Uterus (tissue), 4 donors: Measurements from ENCODE around the gene OR2A5. TPM values are rescaled to one million over a fixed set of nuclear protein-coding genes. Genes with fewer than 3 reads are reported as not detected.
"Not testable (repeated sequence)": the region's sequence is repeated elsewhere in the genome, so short reads cannot be mapped to it uniquely, and the experiment has no call there.

Experiments
- DNase-seq, 2 donors: peaks; one replicate each; pipeline ENCODE4 v3.0.0-alpha.2; 2019 to 2020
- H3K27ac ChIP-seq, 2 donors: fragments of 200-600 bp; sonication (generic); 1 replicate in 1 of 2; 2 replicates in 1 of 2; pipeline ENCODE4 v1.5.1; 2016 to 2018
- H3K27me3 ChIP-seq, 2 donors: fragments of 200-600 bp; sonication (generic); one replicate each; pipeline ENCODE4 v1.5.1; 2018 to 2019; ENCODE audit warnings: control low read depth in 1 of 2
- H3K36me3 ChIP-seq, 2 donors: fragments of 200-600 bp; sonication (generic); one replicate each; pipeline ENCODE4 v1.5.1; 2019; ENCODE audit warnings: control low read depth in 1 of 2
- H3K4me1 ChIP-seq, 2 donors: fragments of 200-600 bp; sonication (generic); one replicate each; pipeline ENCODE4 v1.5.1; 2018 to 2019; ENCODE audit warnings: control low read depth in 1 of 2
- H3K4me3 ChIP-seq, 2 donors: fragments of 200-600 bp; sonication (generic); 1 replicate in 1 of 2; 2 replicates in 1 of 2; pipeline ENCODE4 v1.5.1; 2018 to 2019; ENCODE audit warnings: mild to moderate bottlenecking in 1 of 2
- H3K9me3 ChIP-seq, 2 donors: fragments of 200-600 bp; sonication (generic); one replicate each; pipeline ENCODE4 v1.5.1; 2019; ENCODE audit warnings: control low read depth in 1 of 2
- POLR2A ChIP-seq, 2 donors: fragments of 450-650 bp; IDR thresholded peaks; one replicate each; pipeline ENCODE4 v1.6.1; 2016; ENCODE audit warnings: antibody characterized with exemption in 2 of 2, mild to moderate bottlenecking in 1 of 2, moderate library complexity in 1 of 2
- intact Hi-C: fragments of 100-400 bp; cut with DNase I; formaldehyde crosslinking; loops from one replicate; pipeline ENCODE4 v1.15.1; 2023; ENCODE audit warnings: low total_unique reads
- total RNA-seq, 4 donors: library from RNA; depleted of rRNA in 3 of 4; stranded (reverse); fragments of >200 nt in 3 of 4; gene quantifications; one replicate each; pipeline versions ENCODE4 v1.1.0 to v1.2.4, GENCODE V29; 2014 to 2023
- TF ChIP-seq, protein P1 (sequence below), 4 experiments: fragments of 200-600 bp in 2 of 4; fragments of 450-650 bp in 2 of 4; sonication (generic) in 2 of 4; IDR thresholded peaks; one replicate each; pipeline ENCODE4 v1.5.1; 2016 to 2019; ENCODE audit warnings: antibody characterized with exemption in 4 of 4, mild to moderate bottlenecking in 2 of 4, moderate library complexity in 1 of 4
- donor health status: DM: yes; HTN: yes; CAD: no.

The OR2A5 gene
- total RNA-seq, 4 donors from 2014 or later = not detected

DNA sequence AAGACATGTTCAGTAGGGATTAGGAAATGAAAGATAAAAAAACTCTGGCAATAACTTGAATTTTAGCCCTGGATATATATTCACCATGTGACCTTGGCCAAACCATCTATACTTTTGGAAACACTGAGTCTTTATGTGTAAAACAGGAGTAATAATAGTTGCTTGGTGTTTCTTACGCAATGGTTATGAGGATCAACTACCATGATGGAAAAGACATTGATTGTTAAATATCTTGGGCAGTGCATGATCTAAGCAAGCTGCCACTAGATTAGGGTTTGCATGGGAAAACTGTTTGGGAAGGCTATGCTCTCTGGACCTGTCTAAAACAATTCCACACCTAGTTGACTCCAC, 42.1 kb upstream of the OR2A5 start:
- H3K4me1 ChIP-seq = no peaks in the 10 kb centered on the region
- H3K4me3 ChIP-seq = no peak overlapping the region
- H3K36me3 ChIP-seq = no peaks in the 10 kb centered on the region
- H3K27me3 ChIP-seq = no peaks in the 10 kb centered on the region
- H3K27ac ChIP-seq = no peak overlapping the region
- H3K9me3 ChIP-seq = no peaks in the 10 kb centered on the region
- intact Hi-C loops = no loop called here
- TF ChIP-seq POLR2A (IDR thresholded peaks at IDR 0.05) = no peak
- TF ChIP-seq, protein P1, sequence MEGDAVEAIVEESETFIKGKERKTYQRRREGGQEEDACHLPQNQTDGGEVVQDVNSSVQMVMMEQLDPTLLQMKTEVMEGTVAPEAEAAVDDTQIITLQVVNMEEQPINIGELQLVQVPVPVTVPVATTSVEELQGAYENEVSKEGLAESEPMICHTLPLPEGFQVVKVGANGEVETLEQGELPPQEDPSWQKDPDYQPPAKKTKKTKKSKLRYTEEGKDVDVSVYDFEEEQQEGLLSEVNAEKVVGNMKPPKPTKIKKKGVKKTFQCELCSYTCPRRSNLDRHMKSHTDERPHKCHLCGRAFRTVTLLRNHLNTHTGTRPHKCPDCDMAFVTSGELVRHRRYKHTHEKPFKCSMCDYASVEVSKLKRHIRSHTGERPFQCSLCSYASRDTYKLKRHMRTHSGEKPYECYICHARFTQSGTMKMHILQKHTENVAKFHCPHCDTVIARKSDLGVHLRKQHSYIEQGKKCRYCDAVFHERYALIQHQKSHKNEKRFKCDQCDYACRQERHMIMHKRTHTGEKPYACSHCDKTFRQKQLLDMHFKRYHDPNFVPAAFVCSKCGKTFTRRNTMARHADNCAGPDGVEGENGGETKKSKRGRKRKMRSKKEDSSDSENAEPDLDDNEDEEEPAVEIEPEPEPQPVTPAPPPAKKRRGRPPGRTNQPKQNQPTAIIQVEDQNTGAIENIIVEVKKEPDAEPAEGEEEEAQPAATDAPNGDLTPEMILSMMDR (IDR thresholded peaks at IDR 0.05) = no peak
- no peak for DNase-seq

DNA sequence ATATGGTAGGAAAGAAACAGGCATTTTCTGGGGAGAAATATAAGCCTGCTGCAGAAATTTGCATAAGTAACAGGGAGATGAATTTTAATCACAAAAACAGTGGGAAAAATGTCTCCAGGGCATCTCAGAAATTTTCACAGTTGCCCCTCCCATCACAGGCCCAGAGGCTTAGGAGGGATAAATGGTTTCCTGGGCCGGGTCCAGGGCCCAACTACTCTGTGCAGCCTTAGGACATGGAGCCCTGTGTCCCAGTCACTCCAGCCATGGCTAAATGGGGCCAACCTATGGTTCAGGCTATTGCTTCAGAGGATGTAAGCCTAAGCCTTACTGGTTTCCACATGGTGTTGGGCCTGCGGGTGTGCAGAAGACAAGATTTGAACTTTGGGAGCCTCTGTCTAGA, 39.4 kb upstream of the OR2A5 start:
- H3K9me3 ChIP-seq = no peaks in the 10 kb centered on the region
- intact Hi-C loops = no loop called here
- TF ChIP-seq, protein P1 (IDR thresholded peaks at IDR 0.05) = no peak
- no peak for TF ChIP-seq POLR2A (IDR thresholded peaks at IDR 0.05)
- H3K4me1 ChIP-seq = no peaks in the 10 kb centered on the region
- no peaks in the 10 kb centered on the region for H3K27me3 ChIP-seq
- H3K27ac ChIP-seq = no peak overlapping the region
- H3K36me3 ChIP-seq = no peaks in the 10 kb centered on the region
- H3K4me3 ChIP-seq = no peak overlapping the region
- no peak for DNase-seq

DNA sequence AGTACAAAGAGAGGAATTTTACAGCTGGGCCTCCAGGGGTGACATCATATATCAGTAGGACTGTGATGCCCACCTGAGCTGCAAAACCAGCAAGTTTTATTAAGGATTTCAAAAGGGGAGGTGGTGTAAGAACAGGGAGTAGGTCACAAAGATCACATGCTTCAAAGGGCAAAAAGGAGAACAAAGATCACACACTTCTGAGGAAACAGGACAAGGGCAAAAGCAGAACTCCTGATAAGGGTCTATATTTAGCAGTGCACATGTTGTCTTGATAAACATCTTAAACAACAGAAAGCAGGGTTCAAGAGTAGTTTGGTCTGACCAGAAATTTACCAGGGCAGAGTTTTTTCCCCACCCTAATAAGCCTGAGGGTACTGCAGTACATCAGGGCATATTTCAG, 38.7 kb upstream of the OR2A5 start:
- H3K27ac ChIP-seq, H3K27me3 ChIP-seq, H3K4me3 ChIP-seq, DNase-seq, intact Hi-C loops, H3K36me3 ChIP-seq, H3K4me1 ChIP-seq, H3K9me3 ChIP-seq: not testable (repeated sequence)

DNA sequence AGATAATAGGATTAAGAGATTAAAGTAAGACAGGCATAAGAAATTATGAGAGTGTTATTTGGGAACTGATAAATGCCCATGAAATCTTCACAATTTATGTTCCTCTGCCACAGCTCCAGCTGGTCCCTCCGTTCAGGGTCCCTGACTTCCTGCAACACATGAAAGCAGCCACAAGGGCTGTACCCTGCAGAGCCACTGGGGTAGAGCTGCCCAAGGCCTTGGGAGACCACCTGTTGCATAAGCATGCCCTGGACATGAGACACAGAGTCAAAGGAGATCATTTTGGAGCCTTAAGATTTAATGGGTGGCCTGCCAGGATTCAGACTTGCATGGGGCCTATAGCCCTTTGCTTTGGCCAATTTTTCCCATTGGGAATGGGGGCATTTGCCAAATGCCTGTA, 37.9 kb upstream of the OR2A5 start:
- intact Hi-C loops, H3K4me3 ChIP-seq, H3K27me3 ChIP-seq, H3K9me3 ChIP-seq, DNase-seq, H3K36me3 ChIP-seq, H3K4me1 ChIP-seq, H3K27ac ChIP-seq: not testable (repeated sequence)

DNA sequence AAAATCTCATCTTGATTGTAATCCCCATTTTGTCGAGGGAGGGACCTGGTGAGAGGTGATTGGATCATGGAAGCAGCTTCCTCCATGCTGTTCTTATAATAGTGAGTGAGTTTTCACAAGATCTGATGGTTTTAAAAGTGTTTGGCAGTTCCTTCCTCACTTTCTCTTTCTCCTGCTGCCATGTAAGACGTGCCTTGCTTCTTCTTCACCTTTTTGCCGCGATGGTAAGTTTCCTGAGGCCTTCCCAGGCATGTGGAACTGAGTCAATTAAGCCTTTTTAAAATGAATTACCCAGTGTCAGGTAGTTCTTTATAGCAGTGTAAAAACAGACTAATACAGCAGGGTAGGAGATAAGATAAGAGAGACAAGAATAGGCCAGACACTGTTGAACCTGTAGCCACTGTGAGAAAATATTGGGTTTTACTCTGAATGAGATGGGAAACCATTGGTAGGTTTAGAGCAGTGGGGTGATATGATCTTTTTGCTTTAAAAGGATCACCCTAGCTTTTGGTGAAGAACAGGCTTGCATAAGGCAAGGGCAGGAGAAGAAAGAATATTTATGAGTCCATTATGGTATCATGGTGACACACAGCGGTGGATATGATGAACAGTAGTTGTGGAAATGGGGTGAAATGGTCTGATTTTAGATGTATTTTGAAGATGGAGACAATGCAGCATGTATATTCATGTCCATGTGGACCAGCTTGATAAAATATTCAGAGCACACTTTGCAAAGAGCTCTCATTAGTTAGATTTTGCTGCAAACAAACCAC, 37.1 kb upstream of the OR2A5 start:
- no peaks in the 10 kb centered on the region for H3K27me3 ChIP-seq
- H3K36me3 ChIP-seq = no peaks in the 10 kb centered on the region
- H3K9me3 ChIP-seq = no peaks in the 10 kb centered on the region
- intact Hi-C loops = no loop called here
- DNase-seq = no peak
- no peak overlapping the region for H3K4me3 ChIP-seq
- TF ChIP-seq POLR2A (IDR thresholded peaks at IDR 0.05) = no peak
- TF ChIP-seq, protein P1 (IDR thresholded peaks at IDR 0.05) = no peak
- no peaks in the 10 kb centered on the region for H3K4me1 ChIP-seq
- H3K27ac ChIP-seq = no peak overlapping the region

DNA sequence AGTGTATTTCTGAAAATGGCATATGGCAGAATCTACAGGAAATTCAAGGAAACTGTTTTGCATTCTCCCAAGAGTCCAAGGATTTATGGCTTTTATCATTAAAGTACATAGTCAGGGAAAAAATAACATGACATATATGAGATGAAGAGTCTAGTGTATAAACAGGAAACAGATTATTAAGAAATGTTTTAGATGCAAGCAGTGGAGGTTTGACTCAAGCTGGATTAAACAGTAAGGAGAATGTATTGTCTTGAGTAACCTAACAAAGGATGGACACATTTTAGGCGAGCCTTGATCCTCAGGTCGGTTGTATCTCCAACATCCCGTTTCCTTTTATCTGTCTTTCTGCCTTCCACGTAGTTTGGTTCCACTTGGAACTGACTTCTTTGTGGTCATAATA, 30.7 kb upstream of the OR2A5 start:
- Histone ChIP-seq H3K4me3 (no peak overlapping the region), H3K9me3 (no peaks in the 10 kb centered on the region), H3K27ac (no peak overlapping the region), H3K4me1 (no peaks in the 10 kb centered on the region), H3K36me3 (no peaks in the 10 kb centered on the region), H3K27me3 (no peaks in the 10 kb centered on the region)
- no peak for DNase-seq
- intact Hi-C loops = no loop called here
- TF ChIP-seq, protein P1 (IDR thresholded peaks at IDR 0.05) = no peak
- TF ChIP-seq POLR2A (IDR thresholded peaks at IDR 0.05) = no peak
